IMR-90 (cell line): ENCODE results near the gene FGGY.

Source experiments
- CEBPB ChIP-seq: IDR thresholded peaks from 2 replicates; pipeline ENCODE4 v1.6.1; 2012; ENCODE audit warnings: low read depth, low read length, improper control_type of control experiment
- MAFK ChIP-seq: IDR thresholded peaks from 2 replicates; pipeline ENCODE4 v1.6.1; 2012; ENCODE audit warnings: low read depth, low read length, improper control_type of control experiment
- MXI1 ChIP-seq: IDR thresholded peaks from 2 replicates; pipeline ENCODE4 v1.6.1; 2012; ENCODE audit warnings: low read depth, mild to moderate bottlenecking, low read length, moderate library complexity, borderline replicate concordance
- POLR2A ChIP-seq: IDR thresholded peaks from 2 replicates; pipeline ENCODE4 v1.6.1; 2012; ENCODE audit warnings: mild to moderate bottlenecking, low read depth, low read length
- RCOR1 ChIP-seq: IDR thresholded peaks from 2 replicates; pipeline ENCODE4 v1.6.1; 2012; ENCODE audit warnings: mild to moderate bottlenecking, low read length, improper control_type of control experiment; ENCODE audit not compliant: insufficient replicate concordance
- TF ChIP-seq, protein P1 (sequence below): conservative IDR thresholded peaks from 2 replicates; pipeline ENCODE4 v1.5.1; 2012; ENCODE audit warnings: mild to moderate bottlenecking, low read depth, low read length, improper control_type of control experiment

DNA sequence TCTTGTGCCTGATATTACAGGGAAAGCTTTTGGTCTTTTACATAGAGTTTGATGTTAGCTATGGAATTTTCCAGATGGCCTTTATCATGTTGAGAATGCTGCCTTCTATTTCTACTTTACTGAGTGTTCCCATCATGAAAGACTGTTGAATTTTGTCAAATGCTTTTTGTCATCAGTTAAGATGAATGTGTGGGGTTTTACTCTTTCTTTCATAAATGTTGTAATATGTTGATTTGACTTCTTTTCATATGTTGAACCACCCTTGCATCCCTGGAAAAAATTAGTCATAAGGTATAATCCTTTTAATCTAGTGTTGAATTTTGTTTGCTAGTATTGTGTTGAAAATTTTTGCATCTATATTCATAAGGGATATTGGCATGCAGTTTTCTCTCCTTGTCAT, 501.7 kb downstream of the FGGY start:
- TF ChIP-seq, protein P1, sequence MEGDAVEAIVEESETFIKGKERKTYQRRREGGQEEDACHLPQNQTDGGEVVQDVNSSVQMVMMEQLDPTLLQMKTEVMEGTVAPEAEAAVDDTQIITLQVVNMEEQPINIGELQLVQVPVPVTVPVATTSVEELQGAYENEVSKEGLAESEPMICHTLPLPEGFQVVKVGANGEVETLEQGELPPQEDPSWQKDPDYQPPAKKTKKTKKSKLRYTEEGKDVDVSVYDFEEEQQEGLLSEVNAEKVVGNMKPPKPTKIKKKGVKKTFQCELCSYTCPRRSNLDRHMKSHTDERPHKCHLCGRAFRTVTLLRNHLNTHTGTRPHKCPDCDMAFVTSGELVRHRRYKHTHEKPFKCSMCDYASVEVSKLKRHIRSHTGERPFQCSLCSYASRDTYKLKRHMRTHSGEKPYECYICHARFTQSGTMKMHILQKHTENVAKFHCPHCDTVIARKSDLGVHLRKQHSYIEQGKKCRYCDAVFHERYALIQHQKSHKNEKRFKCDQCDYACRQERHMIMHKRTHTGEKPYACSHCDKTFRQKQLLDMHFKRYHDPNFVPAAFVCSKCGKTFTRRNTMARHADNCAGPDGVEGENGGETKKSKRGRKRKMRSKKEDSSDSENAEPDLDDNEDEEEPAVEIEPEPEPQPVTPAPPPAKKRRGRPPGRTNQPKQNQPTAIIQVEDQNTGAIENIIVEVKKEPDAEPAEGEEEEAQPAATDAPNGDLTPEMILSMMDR: no peak
- no peak for TF ChIP-seq RCOR1
- no peak for TF ChIP-seq POLR2A
- TF ChIP-seq MXI1: no peak
- no peak for TF ChIP-seq MAFK
- TF ChIP-seq CEBPB: no peak
